ENCODE measurements around the gene WDR33. TPM values are rescaled to one million over a fixed set of nuclear protein-coding genes. Genes with fewer than 3 reads are reported as not detected.

WDR33 gene
- total and polyA plus RNA-seq, 4 donors: 8.2 to 37.5 (median 22.4) TPM

DNA sequence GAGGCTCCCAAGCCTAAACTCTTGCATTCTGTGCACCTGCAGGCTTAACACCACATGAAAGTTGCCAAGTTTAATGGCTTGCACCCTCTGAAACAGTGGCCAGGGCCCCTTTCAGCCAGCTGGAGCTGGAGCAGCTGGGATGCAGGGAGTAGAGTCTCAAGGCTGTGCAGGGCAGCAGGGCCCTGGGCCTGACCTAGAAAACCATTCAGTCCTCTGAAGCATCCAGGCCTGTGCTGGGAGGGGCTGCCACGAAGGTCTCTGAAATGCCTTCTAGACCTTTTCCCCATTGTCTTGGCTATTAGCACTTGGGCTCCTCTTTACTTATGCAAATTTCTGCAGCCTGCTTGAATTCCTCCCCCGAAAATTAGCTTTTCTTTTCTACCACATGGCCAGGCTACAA, 120.3 kb downstream of the WDR33 start:
- H3K4me1 ChIP-seq (ENCODE audit: control insufficient read depth in 4 of 4, insufficient read depth in 4 of 4, low read length in 3 of 4): peaks cover 0 to 3% (median 0%) of the 10 kb centered on the region in 4 donors
- DNase-seq (ENCODE audit: low spot score): no peak
- H3K9ac ChIP-seq (ENCODE audit: low read depth in 1 of 2, low read length in 2 of 2): no peak overlapping the region
- TF ChIP-seq FOXA2 (IDR thresholded peaks at IDR 0.05) (no peak), HNF4A (conservative IDR thresholded peaks at IDR 0.05) (no peak), ZBTB33 (IDR thresholded peaks at IDR 0.05) (no peak)
- H3K27me3 ChIP-seq (ENCODE audit: control insufficient read depth in 4 of 4, insufficient read depth in 4 of 4, low read length in 3 of 4): no peaks in the 10 kb centered on the region
- H3K4me3 ChIP-seq (ENCODE audit: low read depth in 1 of 3, low read length in 3 of 3): no peak overlapping the region
- peaks cover 0 to 3% (median 0%) of the 10 kb centered on the region in 4 donors for H3K9me3 ChIP-seq (ENCODE audit: control insufficient read depth in 4 of 4, low read length in 3 of 4)
- no peak overlapping the region for H3K27ac ChIP-seq (ENCODE audit: low read depth in 1 of 2, low read length in 2 of 2)
- H3K36me3 ChIP-seq (ENCODE audit: control insufficient read depth in 4 of 4, insufficient read depth in 3 of 4, low read depth in 1 of 4, low read length in 3 of 4): no peaks in the 10 kb centered on the region
- 89% methylated on average over 2 of the region's 2 CpGs for WGBS

GRCh38 chr2:127688405-127688804, 122.6 kb downstream of the WDR33 start:
- Histone ChIP-seq H3K4me3 (ENCODE audit: low read depth in 1 of 3, low read length in 3 of 3) (no peak overlapping the region), H3K4me1 (ENCODE audit: control insufficient read depth in 4 of 4, insufficient read depth in 4 of 4, low read length in 3 of 4) (no peaks in the 10 kb centered on the region), H3K9ac (ENCODE audit: low read depth in 1 of 2, low read length in 2 of 2) (no peak overlapping the region), H3K9me3 (ENCODE audit: control insufficient read depth in 4 of 4, low read length in 3 of 4) (peaks cover 0 to 3% (median 0%) of the 10 kb centered on the region in 4 donors), H3K27me3 (ENCODE audit: control insufficient read depth in 4 of 4, insufficient read depth in 4 of 4, low read length in 3 of 4) (no peaks in the 10 kb centered on the region), H3K36me3 (ENCODE audit: control insufficient read depth in 4 of 4, insufficient read depth in 3 of 4, low read depth in 1 of 4, low read length in 3 of 4) (no peaks in the 10 kb centered on the region), H3K27ac (ENCODE audit: low read depth in 1 of 2, low read length in 2 of 2) (no peak overlapping the region)
- no peak for TF ChIP-seq HNF4A (conservative IDR thresholded peaks at IDR 0.05)
- no peak for TF ChIP-seq NR2F2 (IDR thresholded peaks at IDR 0.05)
- TF ChIP-seq FOXA1 (IDR thresholded peaks at IDR 0.05): no peak
- no peak for TF ChIP-seq CTCF (IDR thresholded peaks at IDR 0.05; ENCODE audit: low read depth, low read length, missing input control)
- TF ChIP-seq GABPA (IDR thresholded peaks at IDR 0.05 in 1 of 2, conservative IDR thresholded peaks at IDR 0.05 in 1 of 2): no peak
- TF ChIP-seq, protein P1, sequence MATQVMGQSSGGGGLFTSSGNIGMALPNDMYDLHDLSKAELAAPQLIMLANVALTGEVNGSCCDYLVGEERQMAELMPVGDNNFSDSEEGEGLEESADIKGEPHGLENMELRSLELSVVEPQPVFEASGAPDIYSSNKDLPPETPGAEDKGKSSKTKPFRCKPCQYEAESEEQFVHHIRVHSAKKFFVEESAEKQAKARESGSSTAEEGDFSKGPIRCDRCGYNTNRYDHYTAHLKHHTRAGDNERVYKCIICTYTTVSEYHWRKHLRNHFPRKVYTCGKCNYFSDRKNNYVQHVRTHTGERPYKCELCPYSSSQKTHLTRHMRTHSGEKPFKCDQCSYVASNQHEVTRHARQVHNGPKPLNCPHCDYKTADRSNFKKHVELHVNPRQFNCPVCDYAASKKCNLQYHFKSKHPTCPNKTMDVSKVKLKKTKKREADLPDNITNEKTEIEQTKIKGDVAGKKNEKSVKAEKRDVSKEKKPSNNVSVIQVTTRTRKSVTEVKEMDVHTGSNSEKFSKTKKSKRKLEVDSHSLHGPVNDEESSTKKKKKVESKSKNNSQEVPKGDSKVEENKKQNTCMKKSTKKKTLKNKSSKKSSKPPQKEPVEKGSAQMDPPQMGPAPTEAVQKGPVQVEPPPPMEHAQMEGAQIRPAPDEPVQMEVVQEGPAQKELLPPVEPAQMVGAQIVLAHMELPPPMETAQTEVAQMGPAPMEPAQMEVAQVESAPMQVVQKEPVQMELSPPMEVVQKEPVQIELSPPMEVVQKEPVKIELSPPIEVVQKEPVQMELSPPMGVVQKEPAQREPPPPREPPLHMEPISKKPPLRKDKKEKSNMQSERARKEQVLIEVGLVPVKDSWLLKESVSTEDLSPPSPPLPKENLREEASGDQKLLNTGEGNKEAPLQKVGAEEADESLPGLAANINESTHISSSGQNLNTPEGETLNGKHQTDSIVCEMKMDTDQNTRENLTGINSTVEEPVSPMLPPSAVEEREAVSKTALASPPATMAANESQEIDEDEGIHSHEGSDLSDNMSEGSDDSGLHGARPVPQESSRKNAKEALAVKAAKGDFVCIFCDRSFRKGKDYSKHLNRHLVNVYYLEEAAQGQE (IDR thresholded peaks at IDR 0.05): no peak
- TF ChIP-seq RXRA (IDR thresholded peaks at IDR 0.05): no peak
- no peak for TF ChIP-seq ATF3 (IDR thresholded peaks at IDR 0.05)
- TF ChIP-seq SP1 (IDR thresholded peaks at IDR 0.05): no peak
- no peak for TF ChIP-seq YY1 (IDR thresholded peaks at IDR 0.05)
- TF ChIP-seq EGR1 (IDR thresholded peaks at IDR 0.05; ENCODE audit: low read depth in 2 of 2): no peak
- TF ChIP-seq ZBTB33 (IDR thresholded peaks at IDR 0.05): no peak
- 70% methylated on average over 1 of the region's 1 CpG for WGBS
- DNase-seq (ENCODE audit: low spot score): no peak

All from liver (tissue), 9 donors.